Dedifferentiated amniotic fluid mesenchymal stem cell (primary cell): ENCODE measurements around the gene SLC2A1.

Experiments used
- DNase-seq: peaks from one replicate; pipeline ENCODE4 v3.0.0-alpha.2; 2016; ENCODE audit errors: extremely low spot score

The SLC2A1 gene

DNA sequence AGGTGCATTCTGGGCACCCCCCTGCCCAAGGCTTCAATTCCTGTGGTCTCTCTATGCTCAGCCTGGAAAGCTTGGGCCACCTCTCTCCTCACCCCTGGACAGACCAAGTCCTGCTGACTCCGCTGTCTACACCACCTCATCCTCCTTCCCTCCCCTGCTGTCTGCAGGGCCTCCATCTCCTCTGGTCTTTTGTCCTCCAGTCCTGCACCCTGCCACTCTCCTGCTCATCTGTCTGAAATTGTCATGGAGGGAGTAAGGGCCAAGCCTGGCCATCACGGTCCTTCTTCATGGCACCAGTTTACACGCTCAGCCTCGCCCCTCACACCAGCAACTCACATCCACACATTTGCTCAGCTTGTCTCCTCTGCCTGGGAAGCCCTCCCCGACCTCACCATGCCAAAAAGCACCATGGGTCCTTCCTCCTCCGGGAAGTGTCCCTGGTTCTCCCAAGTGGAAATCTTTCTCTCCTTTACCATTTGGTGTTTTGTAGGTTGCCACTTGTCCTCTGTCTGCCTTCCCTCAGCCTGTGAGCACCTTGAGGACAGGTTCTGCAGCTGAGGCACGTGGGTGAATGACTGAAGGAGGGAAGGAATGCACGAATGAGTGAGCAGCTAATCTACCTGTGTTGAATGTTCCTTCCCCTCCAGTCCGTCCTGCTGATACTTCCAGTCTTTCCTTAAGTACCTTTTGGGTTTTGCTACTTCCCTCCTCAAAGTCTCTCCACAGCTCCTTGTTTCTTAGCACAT is 2.1 kb upstream of the SLC2A1 start:
- DNase-seq = no peak

DNA sequence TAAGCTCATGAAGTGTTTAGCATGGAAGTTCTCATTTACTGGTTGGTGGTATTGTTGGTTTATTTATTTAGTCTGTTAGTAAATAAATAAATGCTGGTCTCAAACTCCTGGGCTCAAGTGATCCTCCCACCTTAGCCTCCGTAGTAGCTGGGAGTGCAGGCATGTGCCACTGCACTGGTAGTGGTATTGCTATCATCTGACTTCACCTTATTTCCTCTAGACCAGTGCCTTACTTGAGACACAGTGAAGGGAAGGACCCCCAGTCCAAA is 1.4 kb upstream of the SLC2A1 start:
- no peak for DNase-seq

DNA sequence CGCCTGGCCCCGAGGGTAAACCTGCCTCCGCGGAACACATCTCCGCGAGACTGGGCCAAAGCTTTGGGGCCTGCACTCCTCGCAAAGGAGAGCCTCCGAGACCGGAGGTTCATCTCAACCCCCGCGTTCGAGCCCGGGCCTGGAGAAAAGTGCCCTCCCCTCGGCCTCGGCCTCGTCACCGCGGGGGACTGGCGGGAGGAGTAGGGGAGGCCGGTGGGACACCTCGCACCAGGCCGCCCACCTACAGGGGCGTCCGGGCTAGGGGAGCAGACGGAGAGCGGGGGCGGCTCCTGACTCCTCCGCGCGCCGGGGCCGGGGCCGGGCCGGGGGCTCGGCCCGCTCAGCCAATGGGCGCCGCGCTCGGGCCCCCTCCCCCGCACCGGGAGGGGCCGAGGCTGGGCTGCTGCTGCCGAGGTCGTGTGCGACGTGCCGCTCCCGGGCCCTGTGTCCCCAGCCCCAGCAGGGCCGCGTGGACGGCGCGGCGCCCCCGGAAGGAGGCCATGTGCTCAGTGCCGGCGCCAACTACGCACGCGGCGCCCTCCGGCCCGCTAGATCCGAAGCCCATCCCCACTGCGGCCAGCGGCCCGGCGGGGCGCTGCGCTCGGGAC is 684 bp downstream of the SLC2A1 start:
- peak; percentile 54 for DNase-seq

DNA sequence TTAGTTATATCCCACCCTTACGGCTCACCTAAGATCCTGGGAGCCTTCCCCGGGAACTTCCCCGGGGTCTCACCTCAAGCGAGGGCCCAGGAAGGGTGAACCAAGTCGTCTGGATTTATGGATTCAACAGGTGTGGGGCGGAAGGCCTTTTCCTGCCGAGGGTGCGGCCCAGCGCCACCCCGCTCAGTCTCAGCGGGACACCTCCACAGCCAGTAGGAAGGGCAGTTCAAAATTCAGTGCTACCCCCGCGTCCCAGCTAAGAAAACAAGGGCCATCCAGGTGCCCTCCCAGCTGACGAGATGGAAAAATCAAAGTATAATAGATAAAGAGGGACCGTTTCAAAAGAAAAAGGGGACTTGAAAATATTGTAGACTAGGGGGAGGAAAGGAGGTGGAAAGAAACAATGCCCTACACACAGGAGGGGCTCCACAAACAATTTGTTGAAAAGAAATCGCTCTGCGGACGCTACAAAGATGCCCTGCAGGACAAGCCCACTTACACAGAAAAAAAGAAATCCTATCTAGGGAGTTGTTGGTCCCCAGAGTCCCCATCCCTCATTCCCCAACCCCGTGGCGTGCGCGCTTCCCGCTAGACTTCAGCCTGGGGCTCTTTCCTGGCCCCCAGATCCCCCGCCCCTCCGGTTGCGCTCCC is 1.3 kb downstream of the SLC2A1 start:
- DNase-seq = no peak

DNA sequence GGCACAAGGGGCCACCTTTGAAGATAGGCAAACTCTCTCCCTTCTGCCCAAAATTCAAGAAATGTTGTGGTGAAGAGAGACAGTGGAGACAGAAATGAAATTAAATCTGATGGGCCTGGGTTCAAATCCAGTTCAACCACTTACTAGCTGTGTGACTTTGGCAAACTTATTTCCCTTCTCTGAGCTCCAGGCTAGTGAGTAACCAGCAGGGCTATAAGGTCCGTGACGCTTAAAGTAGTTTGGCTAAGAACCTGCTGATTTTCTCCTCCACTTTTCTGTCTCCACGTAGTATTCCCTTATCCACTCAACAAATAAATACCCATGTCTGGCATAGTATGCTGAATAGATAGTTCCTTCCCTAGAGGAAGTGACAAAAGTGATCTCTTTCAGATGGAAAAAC is 1.9 kb downstream of the SLC2A1 start:
- DNase-seq = no peak

DNA sequence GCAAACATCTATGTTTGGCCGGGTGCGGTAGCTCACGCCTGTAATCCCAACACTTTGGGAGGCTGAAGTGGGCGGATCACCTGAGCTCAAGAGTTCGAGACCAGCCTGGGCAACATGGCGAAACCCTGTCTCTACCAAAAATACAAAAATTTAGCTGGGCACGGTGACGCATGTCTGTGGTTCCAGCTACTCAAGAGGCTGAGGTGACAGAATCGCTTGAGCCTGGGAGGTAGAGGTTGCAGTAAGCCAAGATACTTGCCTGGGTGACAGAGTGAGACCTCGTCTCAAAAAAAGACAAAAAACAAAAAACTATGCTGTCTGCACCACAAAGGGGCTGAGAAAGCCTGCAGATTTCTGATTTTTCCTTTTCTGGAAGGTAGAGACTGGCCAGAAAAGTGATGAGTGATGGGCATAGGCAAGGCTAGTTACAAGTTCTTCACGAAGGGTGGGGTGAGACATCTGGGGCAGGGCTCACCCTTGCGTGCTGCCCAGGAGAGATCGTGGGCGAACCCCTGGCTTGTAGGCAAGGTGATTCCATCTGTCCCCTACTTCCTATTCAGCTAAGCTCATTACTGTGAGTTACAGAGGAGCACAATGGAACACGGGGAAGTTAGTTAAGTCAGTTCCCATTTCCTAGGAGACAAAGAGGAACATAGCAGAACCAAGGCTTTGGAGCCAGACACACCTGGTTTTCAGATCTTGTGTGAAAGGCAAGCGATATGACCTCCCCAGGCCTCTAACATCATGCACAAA is 3.2 kb downstream of the SLC2A1 start:
- DNase-seq = no peak

DNA sequence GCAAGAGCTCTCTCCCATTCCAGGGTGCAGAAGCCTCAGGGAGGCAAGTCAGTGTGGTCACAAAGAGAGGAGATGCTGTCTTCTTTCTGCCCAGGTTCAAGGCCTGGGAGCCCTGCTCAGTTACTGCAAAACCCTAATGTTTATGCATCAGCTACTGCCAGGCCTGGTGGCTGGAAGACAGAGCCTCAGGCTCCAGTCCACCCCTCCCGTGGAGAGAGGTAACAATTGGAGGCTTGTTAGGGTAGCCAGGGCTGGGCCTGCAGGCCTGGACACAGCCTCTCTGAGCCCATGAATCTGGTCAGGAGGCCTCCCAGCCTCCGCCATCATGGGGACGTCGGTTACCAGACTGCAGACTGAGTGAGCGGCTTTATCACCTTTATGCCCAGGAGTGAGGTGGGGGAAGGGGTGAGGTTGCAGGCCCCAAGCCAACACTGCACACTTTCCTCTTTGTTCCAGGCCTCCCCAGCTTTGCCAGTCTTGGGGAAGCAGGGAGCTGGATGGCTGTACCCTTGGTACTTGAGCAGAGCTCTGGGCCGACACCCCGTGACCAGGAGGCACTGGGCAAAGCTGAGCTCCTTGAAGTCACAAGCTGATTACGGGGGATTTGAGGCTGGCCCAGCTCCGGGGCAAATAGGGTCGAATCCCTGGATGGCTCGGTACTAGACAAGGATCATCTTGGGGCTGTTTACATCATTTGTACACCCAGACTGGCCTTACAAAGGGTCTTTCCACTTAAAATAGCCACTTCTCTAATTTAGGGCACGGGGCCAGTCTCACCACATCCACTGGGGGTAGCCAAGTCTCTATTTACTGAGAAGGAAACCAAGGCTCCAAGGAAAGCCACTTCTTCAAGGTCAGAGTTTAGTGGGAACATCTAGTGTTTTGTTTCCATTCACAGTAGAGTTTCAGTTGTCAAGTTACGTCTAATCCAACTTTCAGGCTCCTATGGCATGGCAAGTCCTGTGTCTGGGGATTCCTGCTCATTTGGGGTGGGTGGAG is 5.2 kb downstream of the SLC2A1 start:
- no peak for DNase-seq

DNA sequence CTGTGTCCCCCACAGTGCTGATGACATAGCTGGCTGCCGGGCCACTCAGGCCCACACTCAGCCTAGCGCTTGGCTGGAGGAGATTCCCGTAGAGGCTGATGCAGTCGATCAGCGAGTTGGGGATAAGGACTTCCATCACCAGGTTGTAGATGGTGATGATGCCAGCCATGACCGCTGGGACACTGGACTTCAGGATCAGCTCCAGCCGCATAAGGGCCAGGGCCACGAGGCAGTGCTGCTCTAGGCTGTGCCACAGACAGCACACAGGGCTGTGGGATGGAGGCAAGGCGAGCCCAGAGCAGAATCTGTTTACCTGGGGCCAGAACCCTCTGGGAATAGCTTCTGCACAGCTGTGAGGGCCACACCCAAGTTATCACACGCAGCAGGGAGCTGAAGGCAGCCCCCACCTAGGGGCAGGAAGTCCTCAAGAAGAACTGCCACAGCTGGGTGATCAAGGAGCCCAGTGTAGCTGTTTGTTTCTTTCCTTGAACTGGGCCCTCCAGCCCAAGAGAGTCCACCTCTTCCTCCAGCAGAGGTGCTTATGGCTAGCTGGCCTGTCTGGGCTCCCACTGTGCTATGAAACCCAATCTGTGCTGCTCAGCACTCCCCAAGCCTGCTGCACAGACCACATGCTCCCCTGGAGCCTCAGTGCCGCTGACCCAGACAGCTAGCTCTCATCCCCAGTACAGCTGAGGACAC is 6.2 kb downstream of the SLC2A1 start:
- no peak for DNase-seq

DNA sequence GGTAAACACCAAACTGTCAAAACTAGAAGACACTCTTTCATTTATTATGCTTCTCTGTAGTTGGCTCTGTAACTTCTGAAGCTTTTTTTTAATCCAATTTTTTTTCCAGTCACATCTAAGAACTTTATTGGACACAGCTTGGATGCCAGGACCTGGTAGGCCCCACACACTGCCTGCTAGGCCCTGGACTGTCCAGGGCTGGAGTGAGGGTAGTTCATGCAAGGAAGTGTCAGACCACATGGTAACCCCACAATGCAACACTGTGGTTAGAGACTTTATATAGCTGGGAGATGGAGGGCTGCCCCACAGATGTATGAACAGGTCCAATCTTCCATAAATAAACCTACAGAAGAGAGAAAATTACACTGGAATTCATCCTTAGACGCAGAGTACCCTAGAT is 7.1 kb downstream of the SLC2A1 start:
- DNase-seq = no peak

DNA sequence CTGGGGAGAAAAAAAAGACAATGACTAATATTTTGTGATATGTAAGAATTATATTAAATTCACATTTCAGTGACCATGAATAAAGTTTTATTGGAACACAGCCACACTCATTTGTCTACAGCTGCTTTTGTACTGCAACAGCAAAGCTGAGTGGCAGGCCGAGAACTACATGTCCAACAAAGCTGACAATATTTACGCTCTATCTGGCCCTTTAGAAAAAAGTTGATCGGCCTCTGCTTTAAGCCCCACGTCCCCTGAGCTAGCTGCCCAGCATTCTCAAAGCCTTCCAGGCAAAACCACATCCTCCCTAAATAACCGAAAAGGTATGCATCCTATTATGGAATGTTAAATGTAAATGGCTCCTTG is 8.6 kb downstream of the SLC2A1 start:
- DNase-seq = no peak

DNA sequence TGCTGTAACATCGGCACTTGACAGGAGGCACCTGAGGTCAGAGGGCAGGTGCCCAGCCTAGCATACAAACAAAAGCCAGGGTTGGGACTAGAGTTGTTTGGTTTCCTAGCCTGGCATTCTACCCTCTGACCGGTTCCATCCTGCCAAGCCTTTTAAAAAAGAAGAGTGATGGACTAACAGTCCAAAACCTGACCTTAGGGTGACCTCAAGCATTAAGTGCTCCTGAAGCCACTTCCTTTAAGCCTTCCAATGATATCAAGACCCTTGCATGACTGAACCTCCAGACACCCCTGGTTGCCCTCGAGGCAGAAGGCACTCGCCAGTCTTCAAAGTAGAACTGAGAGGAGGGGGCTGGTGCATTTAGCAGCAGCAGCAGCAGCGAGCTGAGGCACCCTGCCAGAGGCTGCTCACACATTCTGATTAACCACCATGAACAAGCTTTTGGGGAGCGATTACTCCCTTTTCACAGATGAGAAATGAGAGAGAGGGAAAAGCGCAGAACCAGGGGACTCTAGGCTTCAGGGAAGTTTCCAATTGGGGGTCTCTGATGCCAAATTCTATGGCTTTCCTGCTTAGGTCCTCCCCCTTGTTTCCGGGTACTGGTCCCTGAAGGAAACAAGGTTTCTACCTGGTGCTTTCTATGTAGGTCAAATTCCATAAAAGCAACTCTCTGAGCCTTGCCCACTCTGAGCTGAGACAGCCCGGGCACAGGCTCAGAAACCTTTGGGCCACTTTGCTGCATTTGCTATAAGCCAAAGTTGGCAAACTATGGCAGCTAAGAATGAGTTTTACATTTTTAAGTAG is 9.2 kb downstream of the SLC2A1 start:
- DNase-seq = no peak

DNA sequence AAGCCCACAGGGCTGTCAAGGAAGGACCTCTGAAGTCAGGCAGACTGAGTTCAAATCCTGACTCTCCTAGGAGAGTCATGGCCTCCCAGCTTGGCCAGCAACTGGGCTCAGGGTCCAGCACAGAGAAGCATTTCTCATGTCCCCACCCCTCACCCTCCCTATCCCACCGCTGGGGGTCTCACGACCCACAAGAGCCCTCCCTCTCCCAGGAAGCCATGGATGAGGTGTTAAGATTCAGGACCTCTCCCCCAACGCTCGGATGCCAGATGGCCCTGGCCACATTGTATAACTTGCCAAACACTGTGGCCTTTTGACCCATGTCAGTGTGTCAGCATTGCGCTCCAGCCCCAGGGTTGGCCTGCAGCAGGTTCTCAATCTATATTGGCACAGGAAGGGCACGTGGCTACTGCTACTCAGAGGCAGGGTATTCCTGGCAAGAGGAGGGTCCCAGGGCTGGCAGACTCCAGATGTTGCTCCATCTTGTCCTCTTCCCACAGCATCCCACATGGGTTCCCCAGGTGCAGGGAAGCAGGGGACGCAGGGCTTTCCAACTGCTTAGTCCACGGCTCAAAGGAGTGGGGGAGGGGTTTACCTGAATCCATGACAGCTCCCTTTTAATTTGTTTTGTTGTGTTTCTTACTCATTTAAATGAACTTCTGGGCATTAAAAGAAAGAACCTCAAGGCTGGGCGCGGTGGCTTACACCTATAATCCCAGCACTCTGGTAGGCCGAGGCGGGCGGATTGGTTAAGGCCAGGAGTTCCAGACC is 10.5 kb downstream of the SLC2A1 start:
- DNase-seq = no peak

DNA sequence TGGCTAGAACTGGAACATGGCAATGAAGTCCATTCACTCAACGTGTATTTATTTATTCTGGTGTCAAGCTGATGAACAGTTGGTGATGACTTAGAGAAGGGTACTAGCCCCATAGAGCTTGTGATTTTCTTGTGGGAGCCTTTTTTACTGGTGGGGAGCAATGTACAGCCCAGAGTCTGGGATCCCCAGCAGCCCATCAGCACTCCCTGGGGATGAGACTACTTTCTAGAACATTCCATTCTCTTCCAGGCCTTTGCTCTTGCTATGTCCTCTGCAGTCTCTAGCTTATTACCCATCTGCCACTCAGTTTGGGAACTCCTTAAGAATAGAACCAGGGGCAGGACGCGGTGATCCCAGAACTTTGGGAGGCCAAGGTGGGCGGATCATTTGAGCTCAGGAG is 11.6 kb downstream of the SLC2A1 start:
- DNase-seq = no peak

DNA sequence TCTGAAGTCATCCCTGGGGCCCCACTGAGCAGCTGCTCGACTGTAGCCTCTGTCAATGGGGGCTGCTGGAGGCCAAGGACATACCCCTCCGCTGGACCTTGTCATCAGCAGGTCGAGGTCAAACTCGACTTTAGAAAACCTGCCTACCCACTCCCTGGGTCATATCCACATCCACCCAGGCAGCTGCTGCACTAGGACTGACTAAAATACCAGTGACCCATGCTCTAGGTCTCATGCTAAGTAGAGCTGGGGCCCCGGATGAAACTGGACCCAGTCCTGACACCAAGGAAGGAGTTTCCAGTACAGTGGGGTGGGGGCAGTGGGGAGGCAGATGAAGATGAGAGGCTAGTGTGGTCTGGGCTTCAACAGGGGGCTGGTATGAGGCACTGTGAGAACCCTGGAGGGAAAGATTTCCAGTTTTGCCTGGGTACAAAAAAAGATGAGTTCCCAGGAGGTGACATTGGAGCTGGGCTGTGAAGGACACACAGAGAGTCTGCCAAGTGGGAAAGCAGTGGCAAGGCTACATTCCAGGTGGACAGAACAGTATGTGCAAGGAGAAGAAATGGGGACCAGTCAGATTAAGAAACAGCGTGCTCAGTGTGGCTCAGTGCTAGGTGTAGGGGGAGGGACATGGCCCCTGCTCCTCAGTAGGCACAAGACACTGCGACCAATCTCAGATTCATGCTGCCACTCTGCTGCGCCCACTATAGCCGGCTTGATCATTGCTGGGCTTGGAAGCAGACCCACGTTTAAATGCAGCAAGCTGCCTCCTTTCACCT is 12.4 kb downstream of the SLC2A1 start:
- DNase-seq = no peak

DNA sequence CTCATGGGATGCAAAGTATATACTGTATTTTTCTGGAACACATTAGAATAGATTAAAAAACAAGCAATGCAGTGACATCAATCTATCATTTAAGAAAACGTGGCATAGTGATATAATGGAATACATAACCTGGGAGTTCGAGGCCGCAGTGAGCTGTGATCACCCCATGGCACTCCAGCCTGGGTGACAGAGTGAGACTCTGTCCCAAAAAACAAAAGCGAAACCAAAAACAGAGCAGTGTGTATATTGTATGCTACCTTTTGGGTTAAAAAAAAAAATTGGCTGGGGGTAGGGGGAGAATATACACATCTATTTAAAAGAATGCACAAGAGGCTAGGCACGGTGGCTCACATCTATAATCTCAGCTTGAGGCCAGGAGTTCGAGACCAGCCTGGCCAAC is 13.5 kb downstream of the SLC2A1 start:
- no peak for DNase-seq

DNA sequence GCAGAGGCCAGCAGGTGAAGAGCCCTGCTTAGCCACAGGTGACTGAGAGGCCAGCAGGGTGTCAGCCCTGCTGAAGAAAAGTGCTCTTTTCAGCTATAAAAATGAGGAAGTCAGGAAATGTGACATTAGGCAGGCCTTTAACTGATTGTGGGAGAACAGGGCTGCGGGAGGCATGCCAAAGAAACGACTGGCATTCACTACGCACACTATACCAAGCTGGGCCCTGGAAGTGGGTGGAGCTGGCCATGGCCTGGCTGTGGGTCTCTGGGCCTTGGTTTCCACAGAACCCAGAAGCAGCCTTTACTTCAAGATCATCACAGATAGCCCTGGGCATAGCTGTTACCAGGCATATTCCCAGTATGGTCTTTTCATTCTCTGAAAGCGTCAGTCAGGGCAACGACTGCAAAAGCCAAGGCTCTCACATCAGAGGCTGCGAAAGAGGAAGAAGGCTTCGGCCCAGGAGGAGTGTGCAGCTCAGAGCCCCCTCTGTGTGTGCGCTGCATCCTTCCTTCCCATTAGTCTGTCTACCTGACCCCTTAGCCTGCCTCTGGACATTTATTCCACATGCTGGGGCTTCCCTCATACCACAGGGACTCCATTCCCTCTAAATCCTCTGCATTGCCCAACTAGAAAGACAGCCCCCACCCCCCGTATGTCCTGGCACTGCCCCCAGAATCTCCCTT is 14.3 kb downstream of the SLC2A1 start:
- no peak for DNase-seq

DNA sequence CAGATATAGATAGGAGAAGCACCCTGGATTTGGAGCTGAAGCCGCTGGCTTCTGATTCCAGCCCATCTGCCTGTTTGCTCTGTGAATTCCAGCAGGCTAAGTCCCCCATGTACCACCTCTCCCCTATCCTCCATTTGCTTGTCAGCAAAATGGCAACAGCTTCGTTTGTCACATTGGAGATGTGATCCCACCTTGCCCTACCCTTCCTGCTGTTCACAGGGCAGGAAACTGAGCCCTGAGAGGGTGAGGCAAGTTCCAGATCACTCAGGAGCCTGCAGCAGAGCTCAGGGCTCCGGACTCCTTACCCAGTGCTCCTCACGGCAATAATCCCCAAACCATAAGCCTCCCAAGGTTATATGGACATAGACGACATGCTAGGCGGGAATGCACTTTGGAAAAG is 14.9 kb downstream of the SLC2A1 start:
- no peak for DNase-seq

DNA sequence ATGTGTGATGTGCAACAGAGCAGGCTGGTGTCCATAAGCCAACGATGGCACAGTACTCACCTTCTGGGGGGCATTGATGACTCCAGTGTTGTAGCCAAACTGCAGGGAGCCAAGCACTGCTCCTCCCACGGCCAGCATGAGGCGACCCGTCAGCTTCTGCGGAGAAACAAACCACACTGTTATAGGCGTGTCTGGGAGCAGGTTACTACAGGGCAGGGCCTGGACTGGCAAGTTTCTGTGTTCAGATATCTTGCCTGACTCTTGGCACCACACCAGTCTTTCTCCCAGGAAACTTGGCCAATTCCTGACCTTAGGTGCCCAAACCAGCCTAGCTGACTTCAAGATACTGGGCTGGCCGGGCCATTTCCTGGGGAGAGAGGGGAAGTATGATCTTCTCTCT is 15.5 kb downstream of the SLC2A1 start:
- no peak for DNase-seq
